Stomach (tissue), 4 donors: ENCODE measurements around the gene NCAM1.

ENCODE experiments used
- CTCF ChIP-seq, 7 experiments: fragments of 450-650 bp in 4 of 7; fragments of 200-600 bp in 3 of 7; sonication (generic) in 3 of 7; IDR thresholded peaks; one replicate each; pipeline ENCODE4 v1.5.1; 2016 to 2019; ENCODE audit warnings: antibody characterized with exemption in 7 of 7, control low read depth in 2 of 7, mild to moderate bottlenecking in 1 of 7
- POLR2A ChIP-seq, 4 donors: fragments of 450-650 bp; IDR thresholded peaks; one replicate each; pipeline ENCODE4 v1.6.1; 2016; ENCODE audit warnings: antibody characterized with exemption in 4 of 4, control low read depth in 2 of 4, mild to moderate bottlenecking in 1 of 4, moderate library complexity in 1 of 4

- TF ChIP-seq CTCF (IDR thresholded peaks at IDR 0.05) = no peak
- no peak for TF ChIP-seq POLR2A (IDR thresholded peaks at IDR 0.05)
Measured at GRCh38 chr11:113048820-113049768, 87.9 kb downstream of the NCAM1 start.
